GM12878 (cell line): ENCODE data around the gene RPRD1B.

ENCODE experiments used
- CEBPB ChIP-seq, 2 experiments: fragments of 150-350 bp in 1 of 2; IDR thresholded peaks; 2 replicates each; pipeline ENCODE4 v1.6.1; 2012 to 2014; ENCODE audit warnings: low read depth in 2 of 2, low read length in 2 of 2, borderline replicate concordance in 1 of 2, inconsistent platforms in 1 of 2
- CTCF ChIP-seq, 3 experiments: IDR thresholded peaks in 2 of 3; conservative IDR thresholded peaks in 1 of 3; 2 replicates each; pipeline ENCODE4 v1.5.1; 2011; ENCODE audit warnings: low read depth in 3 of 3, low read length in 3 of 3, mild to moderate bottlenecking in 3 of 3, control low read depth in 2 of 3, moderate library complexity in 2 of 3, inconsistent platforms in 1 of 3, mixed read lengths in 1 of 3; ENCODE audit not compliant: control insufficient read depth in 2 of 3, insufficient read depth in 1 of 3; ENCODE audit errors: extremely low read depth in 1 of 3
- EP300 ChIP-seq, 2 experiments: fragments of 150-350 bp in 1 of 2; IDR thresholded peaks; 2 replicates each; pipeline ENCODE4 v1.6.1; 2011 to 2012; ENCODE audit warnings: low read depth in 2 of 2, low read length in 2 of 2, borderline replicate concordance in 1 of 2, improper control_type of control experiment in 1 of 2, inconsistent platforms in 1 of 2; ENCODE audit not compliant: control insufficient read depth in 1 of 2
- EZH2 ChIP-seq: IDR thresholded peaks from 2 replicates; pipeline ENCODE4 v1.6.1; 2012; ENCODE audit warnings: low read depth, mild to moderate bottlenecking, control low read depth, inconsistent platforms, low read length, borderline replicate concordance; ENCODE audit not compliant: control insufficient read depth
- NR2C1 ChIP-seq: fragments of 450-650 bp; IDR thresholded peaks from 2 replicates; pipeline ENCODE4 v1.6.1; 2017; ENCODE audit warnings: antibody characterized with exemption, mild to moderate bottlenecking, moderate library complexity
- POLR2AphosphoS5 ChIP-seq: IDR thresholded peaks from 2 replicates; pipeline ENCODE4 v1.6.1; 2011; ENCODE audit warnings: mild to moderate bottlenecking, low read length, inconsistent platforms
- RAD21 ChIP-seq: IDR thresholded peaks from 2 replicates; pipeline ENCODE4 v1.6.1; 2011; ENCODE audit warnings: mild to moderate bottlenecking, low read depth, low read length, moderate library complexity; ENCODE audit not compliant: insufficient read depth
- RB1 ChIP-seq: fragments of 450-650 bp; formaldehyde crosslinking; IDR thresholded peaks from 2 replicates; pipeline ENCODE4 v1.6.1; 2017; ENCODE audit warnings: mild to moderate bottlenecking, borderline replicate concordance
- TAF1 ChIP-seq: IDR thresholded peaks from 2 replicates; pipeline ENCODE4 v1.6.1; 2011; ENCODE audit warnings: mild to moderate bottlenecking, low read depth, low read length, borderline replicate concordance
- TF ChIP-seq, protein P1 (sequence below): fragments of 450-650 bp; IDR thresholded peaks from 2 replicates; pipeline ENCODE4 v1.6.1; 2017; ENCODE audit warnings: mild to moderate bottlenecking, moderate library complexity
- TF ChIP-seq, protein P2 (sequence below): fragments of 450-650 bp; IDR thresholded peaks from 2 replicates; pipeline ENCODE4 v1.6.1; 2014; ENCODE audit warnings: mild to moderate bottlenecking
- TF ChIP-seq, protein P3 (sequence below): fragments of 450-650 bp; IDR thresholded peaks from 2 replicates; pipeline ENCODE4 v1.6.1; 2017; ENCODE audit warnings: mild to moderate bottlenecking

DNA sequence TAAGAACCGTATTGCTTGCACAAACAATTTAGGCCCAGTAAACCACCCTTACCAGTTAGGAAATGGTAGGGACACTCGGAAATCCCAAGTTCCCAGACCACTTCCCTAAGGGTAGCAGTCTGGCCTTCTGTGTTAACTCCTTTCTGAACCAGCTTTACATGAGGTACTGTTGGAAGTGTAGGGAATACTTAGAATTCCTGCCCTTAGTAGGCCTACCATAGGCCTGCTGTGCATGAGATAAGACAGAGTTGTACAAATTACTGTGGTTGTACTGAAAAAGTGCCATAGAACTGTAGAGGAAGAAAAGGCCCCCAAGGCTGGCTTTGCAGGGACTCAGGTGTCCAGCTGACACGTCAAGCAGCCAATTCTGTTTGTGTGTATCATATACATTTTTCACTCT, 11.1 kb downstream of the RPRD1B start:
- TF ChIP-seq, protein P1, sequence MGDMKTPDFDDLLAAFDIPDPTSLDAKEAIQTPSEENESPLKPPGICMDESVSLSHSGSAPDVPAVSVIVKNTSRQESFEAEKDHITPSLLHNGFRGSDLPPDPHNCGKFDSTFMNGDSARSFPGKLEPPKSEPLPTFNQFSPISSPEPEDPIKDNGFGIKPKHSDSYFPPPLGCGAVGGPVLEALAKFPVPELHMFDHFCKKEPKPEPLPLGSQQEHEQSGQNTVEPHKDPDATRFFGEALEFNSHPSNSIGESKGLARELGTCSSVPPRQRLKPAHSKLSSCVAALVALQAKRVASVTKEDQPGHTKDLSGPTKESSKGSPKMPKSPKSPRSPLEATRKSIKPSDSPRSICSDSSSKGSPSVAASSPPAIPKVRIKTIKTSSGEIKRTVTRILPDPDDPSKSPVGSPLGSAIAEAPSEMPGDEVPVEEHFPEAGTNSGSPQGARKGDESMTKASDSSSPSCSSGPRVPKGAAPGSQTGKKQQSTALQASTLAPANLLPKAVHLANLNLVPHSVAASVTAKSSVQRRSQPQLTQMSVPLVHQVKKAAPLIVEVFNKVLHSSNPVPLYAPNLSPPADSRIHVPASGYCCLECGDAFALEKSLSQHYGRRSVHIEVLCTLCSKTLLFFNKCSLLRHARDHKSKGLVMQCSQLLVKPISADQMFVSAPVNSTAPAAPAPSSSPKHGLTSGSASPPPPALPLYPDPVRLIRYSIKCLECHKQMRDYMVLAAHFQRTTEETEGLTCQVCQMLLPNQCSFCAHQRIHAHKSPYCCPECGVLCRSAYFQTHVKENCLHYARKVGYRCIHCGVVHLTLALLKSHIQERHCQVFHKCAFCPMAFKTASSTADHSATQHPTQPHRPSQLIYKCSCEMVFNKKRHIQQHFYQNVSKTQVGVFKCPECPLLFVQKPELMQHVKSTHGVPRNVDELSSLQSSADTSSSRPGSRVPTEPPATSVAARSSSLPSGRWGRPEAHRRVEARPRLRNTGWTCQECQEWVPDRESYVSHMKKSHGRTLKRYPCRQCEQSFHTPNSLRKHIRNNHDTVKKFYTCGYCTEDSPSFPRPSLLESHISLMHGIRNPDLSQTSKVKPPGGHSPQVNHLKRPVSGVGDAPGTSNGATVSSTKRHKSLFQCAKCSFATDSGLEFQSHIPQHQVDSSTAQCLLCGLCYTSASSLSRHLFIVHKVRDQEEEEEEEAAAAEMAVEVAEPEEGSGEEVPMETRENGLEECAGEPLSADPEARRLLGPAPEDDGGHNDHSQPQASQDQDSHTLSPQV = no peak
- TF ChIP-seq CTCF (IDR thresholded peaks at IDR 0.05 in 2 of 3, conservative IDR thresholded peaks at IDR 0.05 in 1 of 3; ENCODE audit: control insufficient read depth in 2 of 3, extremely low read depth in 1 of 3, insufficient read depth in 1 of 3, low read depth in 3 of 3, low read length in 3 of 3) (no peak), EP300 (IDR thresholded peaks at IDR 0.05; ENCODE audit: borderline replicate concordance in 1 of 2, control insufficient read depth in 1 of 2, low read depth in 2 of 2, low read length in 2 of 2) (no peak), RB1 (no peak), POLR2AphosphoS5 (no peak), NR2C1 (no peak), EZH2 (no peak), TAF1 (no peak), RAD21 (no peak), CEBPB (IDR thresholded peaks at IDR 0.05; ENCODE audit: borderline replicate concordance in 1 of 2, low read depth in 2 of 2, low read length in 2 of 2) (no peak)
- TF ChIP-seq, protein P2, sequence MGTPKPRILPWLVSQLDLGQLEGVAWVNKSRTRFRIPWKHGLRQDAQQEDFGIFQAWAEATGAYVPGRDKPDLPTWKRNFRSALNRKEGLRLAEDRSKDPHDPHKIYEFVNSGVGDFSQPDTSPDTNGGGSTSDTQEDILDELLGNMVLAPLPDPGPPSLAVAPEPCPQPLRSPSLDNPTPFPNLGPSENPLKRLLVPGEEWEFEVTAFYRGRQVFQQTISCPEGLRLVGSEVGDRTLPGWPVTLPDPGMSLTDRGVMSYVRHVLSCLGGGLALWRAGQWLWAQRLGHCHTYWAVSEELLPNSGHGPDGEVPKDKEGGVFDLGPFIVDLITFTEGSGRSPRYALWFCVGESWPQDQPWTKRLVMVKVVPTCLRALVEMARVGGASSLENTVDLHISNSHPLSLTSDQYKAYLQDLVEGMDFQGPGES = no peak
- TF ChIP-seq, protein P3, sequence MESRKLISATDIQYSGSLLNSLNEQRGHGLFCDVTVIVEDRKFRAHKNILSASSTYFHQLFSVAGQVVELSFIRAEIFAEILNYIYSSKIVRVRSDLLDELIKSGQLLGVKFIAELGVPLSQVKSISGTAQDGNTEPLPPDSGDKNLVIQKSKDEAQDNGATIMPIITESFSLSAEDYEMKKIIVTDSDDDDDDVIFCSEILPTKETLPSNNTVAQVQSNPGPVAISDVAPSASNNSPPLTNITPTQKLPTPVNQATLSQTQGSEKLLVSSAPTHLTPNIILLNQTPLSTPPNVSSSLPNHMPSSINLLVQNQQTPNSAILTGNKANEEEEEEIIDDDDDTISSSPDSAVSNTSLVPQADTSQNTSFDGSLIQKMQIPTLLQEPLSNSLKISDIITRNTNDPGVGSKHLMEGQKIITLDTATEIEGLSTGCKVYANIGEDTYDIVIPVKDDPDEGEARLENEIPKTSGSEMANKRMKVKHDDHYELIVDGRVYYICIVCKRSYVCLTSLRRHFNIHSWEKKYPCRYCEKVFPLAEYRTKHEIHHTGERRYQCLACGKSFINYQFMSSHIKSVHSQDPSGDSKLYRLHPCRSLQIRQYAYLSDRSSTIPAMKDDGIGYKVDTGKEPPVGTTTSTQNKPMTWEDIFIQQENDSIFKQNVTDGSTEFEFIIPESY = no peak
